NCI-H748 (cell line): ENCODE results near the gene IBA57.
"Not testable (repeated sequence)": the region's sequence is repeated elsewhere in the genome, so short reads cannot be mapped to it uniquely, and the experiment has no call there.

Source experiments
- DNase-seq: peaks from one replicate; lab custom pipeline; 2025; ENCODE audit not compliant: unreplicated experiment; lab: John Stamatoyannopoulos, UW

IBA57 gene

GRCh38 chr1:228184152-228184551 lies 18.5 kb downstream of the IBA57 start:
- no peak for DNase-seq

DNA sequence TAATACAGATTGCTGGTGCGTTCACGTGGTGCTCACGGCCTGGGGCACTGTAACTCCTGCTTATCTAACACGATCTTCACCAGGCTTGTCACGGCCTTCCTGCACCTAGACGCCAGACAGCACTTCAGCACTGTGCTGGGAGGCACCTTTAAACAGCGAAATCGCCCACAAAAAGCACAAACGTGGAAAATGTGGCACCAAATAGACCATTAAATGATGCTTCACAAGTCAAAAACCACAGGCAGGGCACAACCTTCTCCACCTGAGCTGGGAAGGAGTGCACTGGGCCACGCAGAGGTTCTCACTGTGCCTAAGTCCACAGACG lies 20.0 kb downstream of the IBA57 start:
- no peak for DNase-seq

GRCh38 chr1:228188249-228188648 lies 22.6 kb downstream of the IBA57 start:
- DNase-seq, result not testable (repeated sequence)

DNA sequence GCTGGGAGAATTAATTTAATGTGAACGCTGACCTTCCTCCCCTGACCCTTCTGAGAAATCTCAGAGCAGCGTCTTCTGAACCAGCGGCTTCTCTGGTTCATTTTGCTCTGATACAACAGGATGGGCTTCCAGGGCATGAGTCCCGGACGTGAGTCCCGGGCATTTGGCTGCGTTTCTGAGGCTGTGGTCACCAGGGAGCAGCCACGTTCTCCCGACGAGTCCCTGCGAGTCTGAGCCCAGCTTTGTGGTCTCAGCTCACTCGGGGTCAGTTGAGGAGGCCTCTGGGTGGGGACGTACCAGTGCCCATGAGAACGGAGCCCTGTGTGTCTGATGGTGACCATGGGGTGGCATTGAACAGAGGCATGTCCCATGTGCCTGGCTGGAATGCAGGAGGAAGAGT lies 24.6 kb downstream of the IBA57 start:
- no peak for DNase-seq

- DNase-seq, result no peak
Measured at GRCh38 chr1:228190778-228191177, 25.2 kb downstream of the IBA57 start.

DNA sequence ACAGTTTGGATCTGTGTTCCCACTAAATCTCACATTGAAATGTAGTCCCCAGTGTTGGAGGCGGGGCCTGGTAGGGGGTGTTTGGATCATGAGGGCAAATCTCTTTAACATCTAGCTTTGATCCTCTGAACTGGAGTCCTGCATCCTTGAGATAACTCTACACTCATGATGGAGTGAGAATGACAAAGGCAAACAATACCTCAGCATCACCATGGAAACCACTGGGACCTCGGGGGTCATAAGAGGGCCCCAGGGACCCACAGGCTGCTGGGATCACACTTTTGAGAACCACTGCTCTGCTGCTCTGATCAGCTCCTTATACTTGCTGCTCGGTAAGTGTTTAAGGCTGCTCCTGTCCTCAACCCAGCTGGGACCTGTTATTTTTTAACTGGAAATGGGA lies 28.8 kb downstream of the IBA57 start:
- DNase-seq, result no peak

DNA sequence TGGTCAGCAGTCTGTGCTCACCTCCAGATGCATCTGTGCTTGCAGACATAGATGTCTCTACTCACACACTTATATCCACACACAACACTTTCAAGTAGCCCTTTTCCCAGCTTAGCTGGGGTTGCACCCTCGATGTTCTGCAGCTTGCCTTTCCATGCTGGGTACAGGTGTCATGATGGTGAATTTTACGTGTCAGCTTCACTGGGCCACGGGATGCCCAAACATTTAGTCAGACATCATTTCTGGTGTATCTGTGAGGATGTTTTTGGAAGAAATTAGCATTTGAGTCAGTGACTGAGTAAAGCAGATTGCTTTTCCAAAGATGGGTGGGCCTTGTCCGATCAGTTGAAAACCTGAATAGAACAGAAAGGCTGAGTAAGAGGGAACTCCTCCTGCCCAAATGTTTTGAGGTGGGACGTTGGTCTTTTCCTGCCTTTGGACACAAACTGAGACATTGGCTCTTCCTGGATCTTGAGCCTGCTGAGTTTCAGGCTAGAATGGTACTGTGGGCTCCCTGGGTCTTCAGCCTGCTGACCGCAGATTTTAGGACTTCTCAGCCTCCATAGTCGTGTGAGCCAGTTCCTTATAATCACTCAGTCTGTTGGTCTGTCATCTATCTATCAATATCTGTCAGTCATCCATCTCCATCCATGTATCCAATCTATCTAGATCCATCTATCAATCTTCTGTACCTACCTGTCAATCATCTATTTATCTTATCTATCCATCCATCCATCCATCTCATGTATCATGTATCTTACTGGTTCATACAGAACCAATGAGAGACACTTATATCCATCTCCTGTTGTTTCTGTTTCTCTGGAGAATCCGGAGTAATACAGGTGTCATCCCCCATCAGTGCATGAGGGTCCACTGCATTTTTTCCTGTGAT lies 29.6 kb downstream of the IBA57 start:
- no peak for DNase-seq

DNA sequence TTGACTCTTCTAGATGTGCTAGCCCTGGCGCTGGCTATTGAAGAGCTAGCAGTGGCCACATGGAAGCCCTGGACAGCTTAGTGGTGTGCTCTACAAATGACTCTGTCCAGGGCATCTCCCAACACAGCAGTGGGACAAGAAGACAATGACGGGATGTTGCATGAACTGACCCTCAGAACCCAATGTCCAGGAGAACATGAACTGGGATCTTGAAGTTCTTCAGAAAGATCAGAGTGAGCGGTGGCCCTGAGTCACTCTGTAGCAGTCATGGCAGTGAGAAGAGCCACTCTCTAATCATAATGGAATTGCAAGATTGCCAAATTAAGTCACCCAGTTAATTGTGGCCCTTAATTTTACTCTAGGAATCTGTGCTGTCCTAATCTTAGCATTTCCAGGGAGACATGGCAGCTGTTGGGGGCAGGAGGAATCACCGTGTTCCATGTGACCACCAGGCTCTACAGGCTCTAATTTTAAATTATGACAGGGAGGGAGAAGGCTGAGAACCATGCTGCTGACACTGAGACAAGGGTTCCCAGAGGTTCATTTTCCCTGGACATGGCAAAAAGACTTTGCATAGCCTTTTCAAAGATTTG lies 32.0 kb downstream of the IBA57 start:
- DNase-seq, result no peak

DNA sequence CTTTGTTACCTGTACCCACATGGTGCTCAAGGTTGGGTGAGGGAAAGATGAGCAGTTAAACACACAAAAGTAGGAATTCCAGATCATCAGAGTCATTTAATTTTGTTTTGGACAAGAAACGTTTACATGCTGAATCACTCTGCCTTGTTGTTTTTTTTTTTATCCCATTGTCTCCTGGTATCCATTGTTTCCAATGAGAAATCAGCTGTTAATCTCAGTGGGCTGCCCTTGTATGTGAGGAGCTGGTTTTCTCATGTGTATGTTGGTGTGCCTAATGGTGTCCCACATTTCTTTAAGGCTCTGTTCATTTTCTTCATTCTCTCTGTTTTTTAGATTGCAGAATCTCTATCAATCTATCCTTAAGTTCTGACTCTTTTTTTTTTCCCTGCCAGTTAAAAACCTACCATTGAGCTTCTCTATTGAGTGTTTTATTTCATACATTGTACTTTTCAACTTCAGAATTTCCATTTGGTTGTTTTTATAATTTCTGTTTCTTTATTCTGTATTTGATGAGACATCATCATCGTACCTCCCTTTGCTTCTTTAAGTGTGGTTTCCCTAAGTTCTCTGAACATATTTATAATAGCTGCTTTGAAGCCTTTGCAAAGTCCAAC lies 33.5 kb downstream of the IBA57 start:
- DNase-seq, result no peak

- no peak for DNase-seq
Measured at GRCh38 chr1:228204958-228205357, 39.4 kb downstream of the IBA57 start.

DNA sequence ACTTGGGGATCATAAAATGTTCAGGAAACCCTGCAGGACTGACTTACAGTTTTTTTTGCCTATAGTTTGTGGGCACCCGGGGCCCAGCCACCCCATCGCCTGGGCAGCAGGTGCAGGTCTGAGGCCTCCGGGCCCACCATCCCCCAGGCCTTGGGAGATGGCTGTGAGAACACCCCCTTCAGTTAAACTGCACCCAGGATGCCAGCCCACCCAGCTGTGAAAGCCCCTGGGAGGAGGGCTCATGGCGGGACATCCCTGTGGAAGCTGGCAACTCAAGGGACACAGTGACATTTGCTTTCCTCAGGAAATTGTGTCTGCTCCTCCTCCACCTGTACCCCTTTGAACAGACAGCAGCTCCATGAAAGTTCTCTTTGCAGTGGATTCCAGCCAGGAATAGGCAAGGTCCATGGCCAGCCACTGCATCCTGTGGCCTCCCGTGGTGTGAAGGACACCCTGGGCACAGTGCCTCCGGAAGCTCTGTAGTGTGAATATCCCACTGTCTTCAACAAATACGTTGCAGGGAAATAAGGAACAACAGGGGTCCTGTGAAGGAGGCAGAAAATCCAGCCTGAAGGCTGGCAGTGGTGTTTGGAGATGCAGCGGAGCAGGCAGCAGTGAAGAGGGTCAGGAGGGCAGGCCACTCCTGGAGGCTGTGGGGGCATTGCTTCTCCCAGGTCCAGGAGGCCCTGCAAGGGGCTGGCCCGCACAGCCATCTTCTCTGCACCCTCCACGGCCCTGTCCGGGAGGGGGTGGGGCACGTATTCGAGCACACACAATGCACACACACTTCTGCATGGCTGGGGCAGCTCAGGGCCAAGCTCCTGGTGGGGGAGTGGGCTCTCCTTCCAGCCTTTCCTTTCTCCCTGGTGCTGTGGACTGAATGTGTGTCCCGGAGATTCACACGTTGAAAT lies 40.2 kb downstream of the IBA57 start:
- DNase-seq, result no peak

DNA sequence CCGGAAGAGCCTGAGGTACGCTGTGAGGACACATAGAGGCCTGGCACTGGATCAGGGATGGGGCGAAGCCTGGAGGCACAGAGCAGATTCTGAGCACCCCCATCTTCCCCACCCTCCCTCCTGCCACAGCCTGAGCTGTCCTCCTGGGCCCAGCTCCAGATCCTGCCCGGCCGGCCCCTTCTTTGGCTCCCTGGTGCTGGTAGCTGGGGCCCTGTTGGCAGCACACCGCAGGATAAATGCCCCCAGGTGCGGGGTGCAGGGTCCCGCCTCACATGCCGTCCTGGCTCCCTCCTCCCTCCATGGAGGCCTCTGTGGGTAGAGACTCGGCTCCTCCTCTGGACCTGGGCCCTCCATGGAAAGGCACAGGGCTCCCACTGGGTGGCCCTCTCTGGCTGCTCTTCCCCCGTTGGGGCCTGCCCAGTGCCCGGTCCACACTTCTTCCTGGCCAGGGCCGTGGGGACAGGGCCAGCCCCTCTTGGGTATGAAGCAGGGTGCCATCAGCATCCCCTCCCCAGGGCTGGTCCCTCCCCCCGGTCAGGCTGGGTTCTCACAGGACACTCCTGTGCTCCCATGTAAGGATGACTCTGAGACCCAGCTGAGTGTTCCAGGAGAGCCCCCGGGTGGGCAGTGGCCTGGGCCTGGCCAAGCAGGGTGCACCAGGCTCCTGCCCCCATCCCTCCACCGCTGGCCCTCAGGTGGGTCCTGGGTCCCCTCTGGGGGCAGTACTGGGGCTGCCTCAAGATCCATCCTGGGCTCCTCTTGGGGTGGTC lies 41.2 kb downstream of the IBA57 start:
- no peak for DNase-seq

GRCh38 chr1:228207381-228207810 lies 41.8 kb downstream of the IBA57 start:
- DNase-seq, result no peak

GRCh38 chr1:228207851-228208821 lies 42.5 kb downstream of the IBA57 start, which contains the start of gene OBSCN:
Gene OBSCN (plus strand): TSS chr1:228208044. CDS start chr1:228211784, 3,740 bp downstream.
- DNase-seq, result no peak

DNA sequence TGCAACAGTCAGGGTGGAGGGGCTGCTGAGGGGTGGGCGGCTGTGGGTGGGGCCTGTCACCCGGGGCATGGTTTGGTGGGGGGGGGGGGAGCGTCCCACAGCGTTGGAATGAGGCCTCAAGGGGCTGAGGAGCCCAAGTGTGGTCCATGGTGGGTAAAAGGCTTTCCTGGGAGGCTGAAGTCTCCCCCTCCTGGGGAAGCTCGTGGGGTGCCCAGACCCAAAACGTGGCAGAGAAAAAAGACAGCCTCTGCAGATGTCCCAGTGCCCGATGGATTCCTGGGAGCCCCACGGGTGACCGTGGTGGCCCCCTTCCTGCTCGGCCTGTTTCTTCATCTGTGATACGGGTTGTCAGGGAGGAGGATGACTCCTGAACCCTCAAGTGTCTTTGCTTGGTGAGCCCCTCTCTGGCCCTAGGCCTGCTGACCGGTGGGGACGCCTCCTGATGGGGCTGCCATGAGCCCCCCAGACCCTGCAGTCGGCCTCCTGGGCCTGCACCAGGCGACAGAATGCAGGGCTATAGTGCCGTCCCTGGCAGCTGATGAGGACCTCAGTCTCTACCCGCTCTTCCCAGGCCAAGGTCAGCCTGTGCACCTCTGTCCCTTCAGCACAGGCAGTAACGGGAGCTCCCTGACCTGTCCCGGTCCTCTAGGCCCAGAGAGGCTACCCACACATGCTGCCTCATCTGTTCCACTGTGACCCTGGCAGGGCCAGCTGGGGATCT lies 43.4 kb downstream of the IBA57 start:
- DNase-seq, result no peak

DNA sequence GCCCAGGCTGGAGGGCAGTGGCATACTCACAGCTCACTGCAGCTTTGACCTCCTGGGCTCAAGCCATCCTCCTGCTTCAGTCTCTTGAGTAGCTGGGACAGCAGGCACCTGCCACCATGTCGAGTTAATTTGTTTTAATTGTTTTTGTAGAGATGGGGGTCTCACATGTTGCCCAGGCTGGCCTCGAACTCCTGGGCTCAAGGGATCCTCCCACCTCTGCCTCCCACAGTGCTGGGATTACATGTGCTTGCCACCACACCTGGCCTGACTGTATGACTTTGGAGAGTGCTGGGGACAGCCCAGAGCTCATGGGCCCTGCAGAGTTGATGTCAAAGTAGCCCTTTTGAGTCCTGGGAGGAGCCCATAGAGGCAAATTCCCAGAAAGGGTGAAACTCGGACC lies 44.1 kb downstream of the IBA57 start:
- no peak for DNase-seq

DNA sequence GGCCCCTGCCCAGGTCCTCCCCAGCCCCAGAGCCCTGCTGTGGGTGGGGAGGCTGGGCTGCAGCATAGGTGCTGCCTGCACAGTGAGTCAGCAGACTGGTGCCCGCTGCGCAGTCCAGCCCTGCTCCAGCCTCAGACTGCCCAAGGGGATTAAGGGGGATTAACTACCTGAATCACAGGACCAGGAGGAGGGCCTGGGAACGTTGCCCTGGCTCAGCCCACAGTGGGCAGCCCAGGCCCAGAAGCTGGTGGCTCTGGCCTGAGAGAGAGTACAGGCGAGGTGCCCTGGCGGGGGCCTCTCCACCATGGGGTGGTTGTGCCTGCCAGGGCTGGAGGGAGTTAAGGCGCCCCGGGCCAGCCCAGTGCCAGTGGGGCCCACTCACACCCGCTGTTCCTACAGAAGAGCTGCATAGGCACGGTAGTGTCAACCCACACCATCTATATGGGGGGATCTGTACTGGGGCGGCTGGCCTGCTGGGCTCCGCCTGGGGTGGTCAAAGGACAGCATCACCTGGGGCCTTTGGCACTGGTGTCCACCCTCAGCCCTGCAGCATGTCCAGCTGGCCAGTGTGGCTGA lies 44.6 kb downstream of the IBA57 start:
- no peak for DNase-seq
